ENCODE data around the gene IL15. TPM values are rescaled to one million over a fixed set of nuclear protein-coding genes. Genes with fewer than 3 reads are reported as not detected.
"Not testable (repeated sequence)": the region's sequence is repeated elsewhere in the genome, so short reads cannot be mapped to it uniquely, and the experiment has no call there.

Gene IL15
- total and polyA plus RNA-seq, 8 donors, result 1.2 to 15.6 (median 3.4) TPM

- Histone ChIP-seq H3K4me3 (no peak overlapping the region), H3K9me3 (peaks cover 3 to 24% (median 9%) of the 10 kb centered on the region in 4 donors), H3K4me1 (no peaks in the 10 kb centered on the region), H3K27me3 (no peaks in the 10 kb centered on the region), H3K36me3 (no peaks in the 10 kb centered on the region), H3K27ac (no peak overlapping the region)
- 68 to 81% (median 71%) methylated on average over 1 of the region's 1 CpG for WGBS, 5 donors
- TF ChIP-seq POLR2A (IDR thresholded peaks at IDR 0.05), result no peak
- TF ChIP-seq EP300 (IDR thresholded peaks at IDR 0.05), result no peak
- TF ChIP-seq CTCF (IDR thresholded peaks at IDR 0.05), result no peak
- TF ChIP-seq POLR2AphosphoS5 (IDR thresholded peaks at IDR 0.05), result no peak
- no peak for DNase-seq
- intact Hi-C loops (cut with DNase I; ENCODE audit: low total_unique reads), result no loop called here
Observed at GRCh38 chr4:141746026-141746425, 109.6 kb downstream of the IL15 start.

GRCh38 chr4:141751806-141752205 lies 115.4 kb downstream of the IL15 start:
- H3K4me1 ChIP-seq; H3K36me3 ChIP-seq; H3K27me3 ChIP-seq; H3K9me3 ChIP-seq; DNase-seq; H3K4me3 ChIP-seq; H3K27ac ChIP-seq; intact Hi-C loops (cut with DNase I; ENCODE audit: low total_unique reads): not testable (repeated sequence)
- WGBS, 5 donors, result 80 to 93% (median 85%) methylated on average over 3 of the region's 3 CpGs

DNA sequence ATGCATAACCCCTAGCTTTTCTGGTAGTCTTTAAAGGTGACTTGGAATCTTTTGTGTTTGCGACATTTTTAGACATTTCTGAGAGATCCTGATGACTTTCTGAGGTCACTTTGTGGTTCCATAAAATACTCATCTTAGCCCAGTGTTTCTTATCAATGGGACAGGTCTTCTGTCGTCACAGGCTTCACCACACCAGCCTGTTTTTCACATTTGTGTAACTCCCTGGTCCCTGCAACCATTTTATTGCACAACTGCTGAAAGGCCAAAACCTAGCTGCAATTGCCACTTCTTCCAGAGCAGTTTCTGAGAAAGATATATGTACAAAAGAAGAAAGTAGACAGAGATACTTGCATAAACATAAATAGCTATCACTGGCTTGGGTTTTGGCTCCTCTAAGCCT lies 120.9 kb downstream of the IL15 start:
- Histone ChIP-seq H3K36me3 (no peaks in the 10 kb centered on the region), H3K4me3 (no peak overlapping the region), H3K4me1 (no peaks in the 10 kb centered on the region), H3K27ac (no peak overlapping the region), H3K27me3 (no peaks in the 10 kb centered on the region), H3K9me3 (no peaks in the 10 kb centered on the region)
- no peak for TF ChIP-seq CTCF (IDR thresholded peaks at IDR 0.05)
- no peak for TF ChIP-seq POLR2AphosphoS5 (IDR thresholded peaks at IDR 0.05)
- no peak for TF ChIP-seq EP300 (IDR thresholded peaks at IDR 0.05)
- WGBS, 5 donors, result 67 to 82% (median 72%) methylated on average over 2 of the region's 2 CpGs
- intact Hi-C loops (cut with DNase I; ENCODE audit: low total_unique reads), result no loop called here
- no peak for DNase-seq

GRCh38 chr4:141759796-141760425 lies 123.5 kb downstream of the IL15 start:
- Histone ChIP-seq H3K4me3 (no peak overlapping the region), H3K27ac (no peak overlapping the region), H3K9me3 (no peaks in the 10 kb centered on the region), H3K27me3 (no peaks in the 10 kb centered on the region), H3K4me1 (no peaks in the 10 kb centered on the region), H3K36me3 (no peaks in the 10 kb centered on the region)
- TF ChIP-seq CTCF (IDR thresholded peaks at IDR 0.05), result no peak
- no peak for TF ChIP-seq EP300 (IDR thresholded peaks at IDR 0.05)
- no peak for TF ChIP-seq POLR2AphosphoS5 (IDR thresholded peaks at IDR 0.05)
- WGBS, 5 donors, result 23 to 48% (median 31%) methylated on average over 1 of the region's 1 CpG
- no peak for DNase-seq
- intact Hi-C loops (cut with DNase I; ENCODE audit: low total_unique reads), result no loop called here

- Histone ChIP-seq H3K27me3 (no peaks in the 10 kb centered on the region), H3K36me3 (no peaks in the 10 kb centered on the region), H3K4me1 (no peaks in the 10 kb centered on the region), H3K27ac (no peak overlapping the region), H3K9me3 (no peaks in the 10 kb centered on the region), H3K4me3 (no peak overlapping the region)
- TF ChIP-seq POLR2AphosphoS5 (IDR thresholded peaks at IDR 0.05) (no peak), CTCF (IDR thresholded peaks at IDR 0.05) (no peak), EP300 (IDR thresholded peaks at IDR 0.05) (no peak), POLR2A (IDR thresholded peaks at IDR 0.05) (no peak)
- intact Hi-C loops (cut with DNase I; ENCODE audit: low total_unique reads), result no loop called here
- DNase-seq, result no peak
- 67 to 83% (median 78%) methylated on average over 2 of the region's 2 CpGs for WGBS, 5 donors
Observed at GRCh38 chr4:141761926-141762325, 125.5 kb downstream of the IL15 start.

All from stomach (tissue), 9 donors.